MM.1S (cell line): ENCODE results near the gene CDKL5.

ENCODE experiments used
- DNase-seq: peaks from one replicate; pipeline ENCODE4 v3.0.0-alpha.2; 2015
- H2AFZ ChIP-seq: fragments of 300-600 bp; sonication (generic); 2 replicates; pipeline ENCODE4 v1.6.0; 2016; ENCODE audit warnings: antibody characterized with exemption, low read length
- H3F3A ChIP-seq: fragments of 300-600 bp; sonication (generic); 2 replicates; pipeline ENCODE4 v1.6.1; 2016; ENCODE audit warnings: mild to moderate bottlenecking, antibody characterized with exemption, low read length, moderate library complexity, mixed read lengths; ENCODE audit not compliant: insufficient read depth
- H3K27ac ChIP-seq: fragments of 300-600 bp; sonication (generic); 2 replicates; pipeline ENCODE4 v1.5.1; 2016; ENCODE audit warnings: mild to moderate bottlenecking, low read length
- H3K27me3 ChIP-seq: fragments of 300-600 bp; sonication (generic); replicated peaks from 2 replicates; pipeline ENCODE4 v1.6.0; 2016; ENCODE audit warnings: low read length; ENCODE audit not compliant: insufficient read depth
- H3K36me3 ChIP-seq: fragments of 300-600 bp; sonication (generic); replicated peaks from 2 replicates; pipeline ENCODE4 v1.6.1; 2016; ENCODE audit warnings: mild to moderate bottlenecking, low read length, mixed read lengths; ENCODE audit not compliant: insufficient read depth
- H3K4me1 ChIP-seq: fragments of 300-600 bp; sonication (generic); 2 replicates; pipeline ENCODE4 v1.6.1; 2016; ENCODE audit warnings: low read length, mixed read lengths
- H3K4me2 ChIP-seq: fragments of 300-600 bp; sonication (generic); 2 replicates; pipeline ENCODE4 v1.6.0; 2016; ENCODE audit warnings: low read depth, low read length
- H3K4me3 ChIP-seq: fragments of 300-600 bp; sonication (generic); 2 replicates; pipeline ENCODE4 v1.5.1; 2016; ENCODE audit warnings: low read length, mixed read lengths
- H3K79me2 ChIP-seq: fragments of 300-600 bp; sonication (generic); 2 replicates; pipeline ENCODE4 v1.6.1; 2016; ENCODE audit warnings: mixed run types, low read length, mixed read lengths
- H3K9ac ChIP-seq: fragments of 300-600 bp; sonication (generic); 2 replicates; pipeline ENCODE4 v1.6.1; 2016; ENCODE audit warnings: low read length, mixed read lengths
- H3K9me2 ChIP-seq: fragments of 300-600 bp; sonication (generic); replicated peaks from 2 replicates; pipeline ENCODE4 v1.6.1; 2016; ENCODE audit warnings: mild to moderate bottlenecking, low read length, mixed read lengths; ENCODE audit not compliant: insufficient read depth
- H3K9me3 ChIP-seq: fragments of 300-600 bp; sonication (generic); replicated peaks from 2 replicates; pipeline ENCODE4 v1.6.1; 2016; ENCODE audit warnings: mild to moderate bottlenecking, low read length, mixed read lengths; ENCODE audit not compliant: insufficient read depth
- H4K20me1 ChIP-seq: fragments of 300-600 bp; sonication (generic); 2 replicates; pipeline ENCODE4 v1.6.1; 2016; ENCODE audit warnings: mild to moderate bottlenecking, low read length, moderate library complexity, mixed read lengths; ENCODE audit not compliant: insufficient read depth
- CTCF ChIP-seq: fragments of 300-600 bp; sonication (generic); IDR thresholded peaks from 2 replicates; pipeline ENCODE4 v1.5.1; 2016; ENCODE audit warnings: antibody characterized with exemption, low read length, mixed read lengths
- EZH2 ChIP-seq: fragments of 300-600 bp; sonication (generic); optimal IDR thresholded peaks from 2 replicates; pipeline ENCODE3; 2017; ENCODE audit warnings: low read depth, mild to moderate bottlenecking, antibody characterized with exemption, low read length, mixed read lengths
- EZH2phosphoT487 ChIP-seq: fragments of 300-600 bp; sonication (generic); IDR thresholded peaks from 2 replicates; pipeline ENCODE4 v1.6.1; 2018; ENCODE audit warnings: antibody characterized with exemption, low read length

The CDKL5 gene

GRCh38 chrX:18630934-18631333, 205.5 kb downstream of the CDKL5 start:
- TF ChIP-seq EZH2phosphoT487, result no peak
- TF ChIP-seq EZH2, result no peak
- TF ChIP-seq CTCF, result no peak
- no peak overlapping the region for H3K4me3 ChIP-seq
- no peaks in the 10 kb centered on the region for H3K9me3 ChIP-seq
- H3K4me2 ChIP-seq, result no peak overlapping the region
- H3K9me2 ChIP-seq, result no peaks in the 10 kb centered on the region
- H4K20me1 ChIP-seq, result no peaks in the 10 kb centered on the region
- no peaks in the 10 kb centered on the region for H3K36me3 ChIP-seq
- H3K9ac ChIP-seq, result no peak overlapping the region
- DNase-seq, result no peak
- no peak overlapping the region for H3K27ac ChIP-seq
- no peaks in the 10 kb centered on the region for H3K4me1 ChIP-seq
- no peak overlapping the region for H2AFZ ChIP-seq
- H3K27me3 ChIP-seq, result no peaks in the 10 kb centered on the region
- no peaks in the 10 kb centered on the region for H3F3A ChIP-seq
- H3K79me2 ChIP-seq, result no peaks in the 10 kb centered on the region

GRCh38 chrX:18638398-18638797, 213.0 kb downstream of the CDKL5 start:
- Histone ChIP-seq H3K9me2 (no peaks in the 10 kb centered on the region), H3K79me2 (no peaks in the 10 kb centered on the region), H4K20me1 (no peaks in the 10 kb centered on the region), H3K4me2 (no peak overlapping the region), H2AFZ (no peak overlapping the region), H3K27ac (no peak overlapping the region), H3K4me3 (no peak overlapping the region), H3K36me3 (no peaks in the 10 kb centered on the region), H3K9ac (no peak overlapping the region), H3K9me3 (no peaks in the 10 kb centered on the region), H3F3A (no peaks in the 10 kb centered on the region), H3K4me1 (no peaks in the 10 kb centered on the region), H3K27me3 (no peaks in the 10 kb centered on the region)
- TF ChIP-seq EZH2 (no peak), CTCF (no peak), EZH2phosphoT487 (no peak)
- no peak for DNase-seq

- no peak for DNase-seq
- no peaks in the 10 kb centered on the region for H4K20me1 ChIP-seq
- TF ChIP-seq EZH2phosphoT487 (no peak), EZH2 (no peak), CTCF (no peak)
- H2AFZ ChIP-seq, result no peak overlapping the region
- no peak overlapping the region for H3K4me2 ChIP-seq
- H3K27me3 ChIP-seq, result no peaks in the 10 kb centered on the region
- no peaks in the 10 kb centered on the region for H3F3A ChIP-seq
- H3K4me3 ChIP-seq, result no peak overlapping the region
- H3K9ac ChIP-seq, result no peak overlapping the region
- no peaks in the 10 kb centered on the region for H3K79me2 ChIP-seq
- no peaks in the 10 kb centered on the region for H3K4me1 ChIP-seq
- no peak overlapping the region for H3K27ac ChIP-seq
- no peaks in the 10 kb centered on the region for H3K9me2 ChIP-seq
- no peaks in the 10 kb centered on the region for H3K36me3 ChIP-seq
- H3K9me3 ChIP-seq, result no peaks in the 10 kb centered on the region
Observed at GRCh38 chrX:18639280-18639679, 213.9 kb downstream of the CDKL5 start.
